AG04449 (cell line): Measurements from ENCODE around the gene MCFD2.

Source experiments
- CTCF ChIA-PET: fragments of 350-600 bp; formaldehyde crosslinking; extraction: SDS; loops from one replicate; lab custom pipeline; 2021; ENCODE audit warnings: antibody characterized with exemption; lab: Yijun Ruan, JAX
- POLR2A ChIA-PET: fragments of 400-600, 350-600 bp; formaldehyde crosslinking; extraction: SDS; loops from one replicate; lab custom pipeline; 2020; ENCODE audit warnings: antibody characterized with exemption, inconsistent platforms; lab: Yijun Ruan, JAX
- DNase-seq: peaks from one replicate; pipeline ENCODE4 v3.0.0-alpha.2; 2010; ENCODE audit warnings: low read depth, low spot score
- H3K4me3 ChIP-seq: 2 replicates; pipeline ENCODE4 v1.5.1; 2011; ENCODE audit warnings: low read depth, mild to moderate bottlenecking, control low read depth, low read length
- CTCF ChIP-seq: IDR thresholded peaks from one replicate; pipeline ENCODE4 v1.5.1; 2011; ENCODE audit warnings: mild to moderate bottlenecking, moderate library complexity, low read length, control low read depth, inconsistent platforms; ENCODE audit not compliant: insufficient read depth; ENCODE audit errors: missing control alignments

Gene MCFD2

GRCh38 chr2:46870051-46870839, 45.4 kb downstream of the MCFD2 start:
- no peak overlapping the region for H3K4me3 ChIP-seq
- CTCF ChIA-PET = interaction anchor here (0.9 to 8.6 kb wide), 5 partner anchors 8 to 222 kb away, joined by 3 to 96 read pairs (median 3); no protein-coding TSS in a partner anchor
- no peak for TF ChIP-seq CTCF
- POLR2A ChIA-PET = interaction anchor here (0.6 kb wide), 1 partner anchor 291 kb away, joined by 3 read pairs; no protein-coding TSS in a partner anchor
- no peak for DNase-seq

GRCh38 chr2:46869621-46870020, 46.0 kb downstream of the MCFD2 start:
- no peak for TF ChIP-seq CTCF
- ChIA-PET CTCF (interaction anchor here (0.9 to 8.6 kb wide), 4 partner anchors 8 to 216 kb away, joined by 3 to 96 read pairs (median 3); no protein-coding TSS in a partner anchor), POLR2A (interaction anchor here (0.6 kb wide), 1 partner anchor 290 kb away, joined by 3 read pairs; no protein-coding TSS in a partner anchor)
- H3K4me3 ChIP-seq = no peak overlapping the region
- DNase-seq = no peak

- DNase-seq = no peak
- H3K4me3 ChIP-seq = no peak overlapping the region
- ChIA-PET CTCF (interaction anchor here (0.7 to 0.9 kb wide), 2 partner anchors 8 to 90 kb away, joined by 3 to 4 read pairs; no protein-coding TSS in a partner anchor), POLR2A (no interaction called here)
- no peak for TF ChIP-seq CTCF
Measured at GRCh38 chr2:46866770-46867246, 48.8 kb downstream of the MCFD2 start.

GRCh38 chr2:46865181-46865970, 50.2 kb downstream of the MCFD2 start:
- no peak for TF ChIP-seq CTCF
- DNase-seq = no peak
- no peak overlapping the region for H3K4me3 ChIP-seq
- POLR2A ChIA-PET = no interaction called here
- CTCF ChIA-PET = interaction anchor here (1.2 kb wide), 2 partner anchors 10 to 12 kb away, joined by 3 read pairs; no protein-coding TSS in a partner anchor

- H3K4me3 ChIP-seq = no peak overlapping the region
- DNase-seq = no peak
- POLR2A ChIA-PET = no interaction called here
- TF ChIP-seq CTCF = no peak
- CTCF ChIA-PET = interaction anchor here (1.5 to 4.7 kb wide), 3 partner anchors 11 to 213 kb away, joined by 3 to 42 read pairs (median 8); no protein-coding TSS in a partner anchor
Measured at GRCh38 chr2:46863882-46864281, 51.7 kb downstream of the MCFD2 start.
